Motor neuron (in vitro differentiated cells): ENCODE data around the gene GHITM. TPM values are rescaled to one million over a fixed set of nuclear protein-coding genes. Genes with fewer than 3 reads are reported as not detected.
"Not testable (repeated sequence)": the region's sequence is repeated elsewhere in the genome, so short reads cannot be mapped to it uniquely, and the experiment has no call there.

ENCODE experiments used
- ATAC-seq, 8 experiments: fragments of 200-7000 bp; cut with Tn5 transposase; replicated peaks in 6 of 8; 2 replicates each; pipeline ENCODE4 v1.8.0; 2021; ENCODE audit warnings: mild to moderate bottlenecking in 8 of 8, moderate library complexity in 8 of 8
- H3K27ac ChIP-seq, 2 donors: fragments of 250-450 bp; sonication (Bioruptor Pico); 2 replicates each; pipeline ENCODE4 v1.9.0; 2021; ENCODE audit warnings: antibody characterized with exemption in 2 of 2, mild to moderate bottlenecking in 2 of 2, moderate library complexity in 1 of 2
- H3K4me1 ChIP-seq, 2 donors: fragments of 250-450 bp; sonication (Bioruptor Pico); replicated peaks in 1 of 2; 2 replicates each; pipeline ENCODE4 v1.6.1; 2021; ENCODE audit warnings: antibody characterized with exemption in 2 of 2, mild to moderate bottlenecking in 2 of 2, moderate library complexity in 1 of 2
- H3K4me3 ChIP-seq, 5 donors: fragments of 250-450 bp; sonication (Bioruptor Pico); 2 replicates each; pipeline ENCODE4 v1.9.0; 2021; ENCODE audit warnings: antibody characterized with exemption in 5 of 5, mild to moderate bottlenecking in 5 of 5, moderate library complexity in 4 of 5
- WGBS, 10 experiments: fragments of 450-650 bp; shearing (Covaris generic); methylation state at CpG; one replicate each; pipeline ENCODE4 v1.0.0; 2022; 5-methylcytosine and 5-hydroxymethylcytosine counted together
- in situ Hi-C, 9 experiments: fragments of 400-800 bp; cut with MboI; loops; one replicate each; pipeline ENCODE4 v1.15.0; 2021; ENCODE audit warnings: low sequenced_read_pairs in 9 of 9, low pct_unique_long_range_greater_than_20kb in 2 of 9; ENCODE audit not compliant: unreplicated experiment in 9 of 9
- total RNA-seq, 8 experiments: library from RNA; unstranded; fragments of 300-600 nt; gene quantifications; 2 replicates each; pipeline versions ENCODE4 v1.2.3 to v1.2.4, GENCODE V29; 2022

The GHITM gene
- total RNA-seq, 8 experiments from 2014 or later: 132 to 306 (median 173) TPM

DNA sequence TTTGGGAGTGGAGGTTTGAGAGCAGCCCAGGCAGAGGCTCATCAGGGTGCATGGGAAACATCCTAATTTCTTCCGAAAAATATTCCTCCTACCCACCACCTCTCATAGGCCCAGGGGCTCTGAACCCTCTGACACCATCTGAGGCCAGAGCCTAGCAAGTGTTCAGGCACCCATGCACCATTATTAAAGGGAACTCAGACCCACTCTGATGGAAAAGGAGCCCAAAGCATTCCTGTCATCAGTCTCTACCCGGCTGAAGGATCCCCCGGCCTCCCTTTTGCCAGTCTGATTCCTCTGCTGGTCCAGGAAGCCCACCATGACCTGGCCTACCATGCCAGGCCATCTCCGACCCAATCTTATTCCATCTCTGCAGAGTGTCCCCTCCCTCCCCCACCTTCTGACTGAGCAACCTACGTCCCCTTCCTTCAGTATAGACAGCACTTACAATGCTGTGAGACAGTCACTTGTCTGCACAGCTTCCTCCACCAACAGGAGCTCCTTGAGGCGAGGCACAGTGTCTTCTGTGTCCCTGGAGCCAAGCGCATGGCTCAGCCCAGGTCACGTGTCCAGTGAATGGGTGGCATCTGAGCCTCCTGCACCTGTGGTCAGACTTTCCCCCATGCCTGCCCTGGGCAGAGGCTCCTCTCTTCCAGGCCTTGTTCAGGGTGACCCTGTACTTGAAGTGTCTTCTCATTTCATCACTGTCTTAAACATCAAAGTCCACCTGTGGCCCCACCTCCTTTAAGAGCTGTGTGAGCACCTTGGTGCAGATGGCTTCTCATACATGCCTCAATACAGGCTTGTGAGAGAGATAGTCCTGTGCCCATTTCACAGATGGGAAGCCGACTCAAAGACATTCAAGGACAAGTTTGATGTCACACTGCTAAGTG is 33.4 kb downstream of the GHITM start:
- peaks cover 14 to 15% of the 10 kb centered on the region in 2 donors for H3K4me1 ChIP-seq
- H3K27ac ChIP-seq: peak overlapping the region in 1 of 2 donors; percentile 48
- in situ Hi-C loops: no loop called here
- no peak overlapping the region for H3K4me3 ChIP-seq
- WGBS, 10 experiments: 33 to 100% (median 94%) methylated on average over 1 to 4 of the region's 9 CpGs; no CpG with 5 or more reads in 4 of the 10 experiments
- no peak for ATAC-seq

DNA sequence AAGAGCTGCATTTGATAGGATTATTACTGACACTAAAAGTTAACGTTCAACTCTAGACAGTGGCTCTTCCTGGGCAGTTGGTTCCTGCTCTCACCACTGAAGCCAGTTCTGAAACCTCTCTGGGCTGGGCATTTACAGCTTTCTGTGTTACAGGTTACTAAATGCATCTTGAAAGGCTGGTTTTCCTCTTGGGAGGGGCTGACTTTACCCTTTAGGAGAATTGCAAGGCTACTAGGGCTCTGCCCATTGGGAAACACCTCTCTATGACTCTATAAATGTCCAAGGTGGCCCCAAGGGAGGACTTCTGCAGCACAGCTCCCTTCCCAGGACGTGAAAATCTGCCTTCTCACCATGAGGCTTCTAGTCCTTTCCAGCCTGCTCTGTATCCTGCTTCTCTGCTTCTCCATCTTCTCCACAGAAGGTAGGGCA is 34.2 kb downstream of the GHITM start, which contains the start of gene GPR15LG:
TSS of gene GPR15LG (plus strand) at position 301 of the 429 bp plus-strand sequence. CDS start at position 352, 51 bp downstream.
- no peak within 1 kb of the TSS for H3K27ac ChIP-seq

DNA sequence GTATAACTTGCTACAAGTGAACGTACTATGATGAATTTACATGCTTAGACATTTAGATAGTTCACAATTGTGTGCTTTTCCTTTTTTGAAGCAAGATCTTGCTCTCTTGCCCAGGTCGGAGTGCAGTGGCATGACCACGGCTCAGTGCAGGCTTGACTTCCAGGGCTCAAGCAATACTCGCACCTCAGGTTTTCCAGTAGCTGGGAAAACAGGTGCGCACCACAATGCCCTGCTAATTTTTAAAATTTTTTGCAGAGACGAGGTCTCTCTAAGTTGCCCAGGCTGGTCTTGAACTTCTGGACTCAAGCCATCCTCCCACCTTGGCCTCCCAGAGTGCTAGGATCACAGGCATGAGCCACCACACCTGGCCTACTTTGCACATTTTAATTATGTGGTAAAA is 36.1 kb downstream of the GHITM start:
- H3K27ac ChIP-seq: no peak overlapping the region
- in situ Hi-C loops: no loop called here
- peaks cover 19 to 21% of the 10 kb centered on the region in 2 donors for H3K4me1 ChIP-seq
- no peak overlapping the region for H3K4me3 ChIP-seq
- WGBS, 10 experiments: 62 to 100% (median 89%) methylated on average over 1 to 6 of the region's 6 CpGs
- ATAC-seq: no peak

More for the DNA sequence above, 34.2 kb downstream of the GHITM start, which contains the start of gene GPR15LG:
- H3K4me1 ChIP-seq: peaks cover 14 to 15% of the 10 kb centered on the region in 2 donors
- peak in 2 of 8 experiments; percentile 51 to 87 for ATAC-seq
- in situ Hi-C loops: no loop called here
- no peak within 1 kb of the TSS for H3K4me3 ChIP-seq
- 0 to 100% (median 80%) methylated on average over 1 to 2 of the region's 2 CpGs; no CpG with 5 or more reads in 1 of the 10 experiments for WGBS, 10 experiments

DNA sequence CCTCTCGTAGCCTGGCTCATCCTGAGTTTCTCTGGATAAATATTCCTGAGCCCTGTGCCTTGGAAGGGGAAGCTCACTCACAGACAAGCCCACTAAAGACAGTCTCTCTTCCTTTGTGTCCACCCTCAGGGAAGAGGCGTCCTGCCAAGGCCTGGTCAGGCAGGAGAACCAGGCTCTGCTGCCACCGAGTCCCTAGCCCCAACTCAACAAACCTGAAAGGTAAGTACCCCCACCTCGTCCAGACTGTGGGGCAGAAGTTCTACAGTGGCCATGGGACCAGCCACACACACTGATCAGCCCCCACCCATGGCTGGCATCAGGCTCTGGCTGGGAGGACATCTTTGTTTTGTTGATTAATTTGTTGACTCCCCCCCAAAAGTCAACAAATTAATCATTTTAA is 37.0 kb downstream of the GHITM start:
- in situ Hi-C loops: no loop called here
- Histone ChIP-seq H3K4me1 (peaks cover 18 to 19% of the 10 kb centered on the region in 2 donors), H3K4me3 (no peak overlapping the region), H3K27ac (no peak overlapping the region)
- ATAC-seq: no peak
- 20 to 92% (median 72%) methylated on average over 1 to 3 of the region's 4 CpGs; no CpG with 5 or more reads in 5 of the 10 experiments for WGBS, 10 experiments

DNA sequence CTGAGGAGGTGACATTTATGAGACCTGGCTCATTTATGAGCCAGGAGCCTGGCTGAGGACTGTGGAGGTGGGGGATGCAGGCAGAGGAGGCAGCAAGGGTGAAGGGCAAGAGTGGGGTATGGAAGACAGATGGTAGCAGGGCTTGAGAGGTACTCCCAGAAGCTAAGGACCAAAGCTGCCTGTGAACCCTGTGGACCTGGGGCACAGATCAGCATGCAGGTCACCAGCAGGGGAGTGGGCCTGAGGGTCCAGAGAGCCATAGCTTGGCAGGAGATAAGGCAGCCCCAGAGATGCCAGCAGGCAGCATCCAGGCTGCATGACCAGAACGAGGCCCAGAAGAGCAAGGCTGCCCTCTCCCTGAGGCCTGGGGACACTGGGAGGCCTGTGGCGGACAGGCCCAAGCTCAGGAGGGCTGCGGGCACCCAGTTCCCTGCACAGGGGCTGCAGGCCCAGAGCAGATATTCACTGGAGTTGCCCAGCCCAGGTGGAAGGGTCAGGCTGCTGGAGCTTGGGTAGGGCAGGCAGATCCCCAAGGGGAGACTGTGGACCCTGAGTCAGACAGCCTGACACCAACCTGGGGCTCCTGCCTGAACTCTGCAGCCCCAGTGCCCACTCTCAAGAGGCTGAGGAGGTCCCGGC is 37.6 kb downstream of the GHITM start:
- H3K27ac ChIP-seq: no peak overlapping the region
- ATAC-seq: no peak
- no peak overlapping the region for H3K4me3 ChIP-seq
- 60 to 100% methylated on average over 1 to 2 of the region's 4 CpGs; no CpG with 5 or more reads in 8 of the 10 experiments for WGBS, 10 experiments
- peaks cover 14 to 17% of the 10 kb centered on the region in 2 donors for H3K4me1 ChIP-seq
- in situ Hi-C loops: no loop called here

DNA sequence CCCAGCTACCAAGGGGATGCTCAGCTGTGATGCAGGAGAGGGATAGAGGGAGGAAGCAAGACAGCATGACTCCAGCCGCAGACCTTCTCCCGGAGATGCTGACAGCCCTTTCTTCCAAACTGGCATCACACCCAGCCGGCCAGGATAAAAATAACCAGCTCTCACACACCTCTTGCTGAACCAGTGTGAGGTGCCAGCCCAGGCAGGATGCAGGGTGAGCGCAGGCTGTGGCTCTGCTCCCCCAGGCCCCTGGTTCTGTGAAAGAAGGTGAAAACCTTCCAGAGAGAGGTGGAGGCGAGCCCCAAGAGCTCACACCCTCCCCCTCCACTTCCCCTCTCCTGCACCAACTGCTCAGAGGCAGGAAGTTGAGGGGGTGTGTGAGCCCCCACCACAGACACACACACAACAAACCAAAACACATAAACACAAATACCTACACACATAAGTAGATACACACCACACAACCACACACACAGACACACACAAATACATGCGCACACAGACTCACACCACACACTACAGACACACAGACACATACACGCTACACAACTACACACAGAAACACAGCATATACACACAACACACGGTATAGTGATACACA is 38.3 kb downstream of the GHITM start:
- no peak overlapping the region for H3K4me3 ChIP-seq
- ATAC-seq: no peak
- no peak overlapping the region for H3K27ac ChIP-seq
- H3K4me1 ChIP-seq: peaks cover 9 to 11% of the 10 kb centered on the region in 2 donors
- WGBS, 10 experiments: 74 to 100% (median 95%) methylated on average over 1 to 5 of the region's 8 CpGs; no CpG with 5 or more reads in 4 of the 10 experiments
- in situ Hi-C loops: no loop called here

DNA sequence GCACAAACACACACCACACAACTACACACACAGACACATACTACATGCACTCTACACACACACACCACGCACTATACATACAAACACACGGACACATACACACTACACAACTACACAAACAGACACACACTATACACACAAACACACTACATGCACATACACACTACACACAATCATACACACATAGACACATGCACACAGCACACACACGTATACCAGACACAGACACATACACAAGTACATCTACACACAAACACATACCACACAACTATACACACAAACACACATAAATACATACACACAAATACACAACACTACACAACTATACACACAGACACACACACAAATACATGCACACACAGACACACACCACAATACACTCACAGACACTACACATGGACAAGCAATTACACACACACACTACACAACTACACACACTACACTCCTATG is 38.9 kb downstream of the GHITM start:
- H3K4me3 ChIP-seq: no peak overlapping the region
- 63 to 100% (median 90%) methylated on average over 2 to 3 of the region's 3 CpGs; no CpG with 5 or more reads in 7 of the 10 experiments for WGBS, 10 experiments
- in situ Hi-C loops: no loop called here
- no peak for ATAC-seq
- peaks cover 9 to 11% of the 10 kb centered on the region in 2 donors for H3K4me1 ChIP-seq
- H3K27ac ChIP-seq: no peak overlapping the region

DNA sequence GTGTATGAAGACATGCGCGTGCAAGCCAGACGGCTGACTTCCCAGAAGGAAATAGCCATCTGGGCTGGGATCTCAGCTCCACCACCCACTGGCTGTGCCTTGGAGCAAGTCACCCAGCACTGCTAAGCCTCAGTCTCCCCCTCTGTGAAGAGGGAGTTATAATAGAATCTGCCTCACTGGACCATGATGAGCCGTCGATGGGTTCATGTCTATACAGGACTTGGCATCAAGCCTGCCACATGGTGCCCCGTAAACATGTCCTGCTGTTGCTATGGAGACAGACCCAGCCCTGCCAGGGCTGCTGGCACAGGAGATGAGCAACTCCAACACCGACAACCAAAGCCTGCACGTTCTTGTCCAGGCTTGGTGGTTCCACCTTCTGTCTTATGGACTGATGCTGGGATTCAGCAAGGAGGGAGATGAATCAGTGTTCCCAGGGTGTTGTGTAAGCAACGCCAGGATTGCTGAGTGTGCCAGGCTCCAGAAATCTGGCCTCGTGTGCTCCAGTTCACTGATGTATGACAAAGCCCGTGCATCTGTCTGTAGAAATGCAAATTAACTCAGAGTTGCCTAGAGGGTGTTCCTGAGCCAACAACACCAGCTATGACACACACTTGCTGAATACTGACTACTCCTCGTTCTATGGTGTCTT is 39.9 kb downstream of the GHITM start:
- in situ Hi-C loops: no loop called here
- ATAC-seq: peak; percentile 97 to 99 (median 98)
- no peak overlapping the region for H3K4me3 ChIP-seq

DNA sequence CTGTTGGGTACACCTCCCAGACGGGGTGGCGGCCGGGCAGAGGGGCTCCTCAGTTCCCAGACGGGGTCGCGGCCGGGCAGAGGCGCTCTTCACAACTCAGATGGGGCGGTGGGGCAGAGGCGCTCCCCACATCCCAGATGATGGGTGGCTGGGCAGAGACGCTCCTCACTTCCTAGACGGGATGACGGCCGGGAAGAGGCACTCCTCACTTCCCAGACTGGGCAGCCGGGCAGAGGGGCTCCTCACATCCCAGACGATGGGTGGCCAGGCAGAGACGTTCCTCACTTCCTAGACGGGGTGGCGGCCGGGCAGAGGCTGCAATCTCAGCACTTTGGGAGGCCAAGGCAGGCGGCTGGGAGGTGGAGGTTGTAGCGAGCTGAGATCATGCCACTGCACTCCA is 41.1 kb downstream of the GHITM start:
- peaks cover 9 to 11% of the 10 kb centered on the region in 2 donors for H3K4me1 ChIP-seq
- H3K27ac ChIP-seq, in situ Hi-C loops, ATAC-seq, H3K4me3 ChIP-seq: not testable (repeated sequence)
- no CpG with 5 or more reads among the region's 22 CpGs for WGBS, 10 experiments

More for the DNA sequence above, 39.9 kb downstream of the GHITM start:
- Histone ChIP-seq H3K27ac (peak overlapping the region; percentile 8 to 60), H3K4me1 (peaks cover 9 to 11% of the 10 kb centered on the region in 2 donors)
- 0 to 40% (median 10%) methylated on average over 1 to 7 of the region's 12 CpGs; no CpG with 5 or more reads in 4 of the 10 experiments for WGBS, 10 experiments

DNA sequence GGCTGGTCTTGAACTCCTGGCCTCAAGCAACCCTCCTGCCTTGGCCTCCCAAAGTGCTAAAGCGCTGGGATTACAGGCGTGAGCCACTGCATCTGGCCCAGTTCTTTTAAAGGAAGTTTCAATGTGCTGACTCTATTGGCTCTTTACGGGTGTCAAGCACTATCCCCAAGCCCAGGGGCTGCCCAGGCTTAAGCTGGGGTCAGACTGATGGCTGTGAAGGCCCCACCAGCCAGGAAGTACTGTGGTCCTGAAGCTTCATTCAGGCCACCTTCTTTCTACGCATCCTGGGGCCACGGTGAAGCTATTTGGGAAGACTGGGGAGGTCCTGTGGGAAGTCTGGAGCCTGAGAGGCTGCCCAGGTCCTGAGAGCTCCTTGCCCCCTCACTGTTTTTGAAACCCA is 42.3 kb downstream of the GHITM start:
- 80 to 92% (median 88%) methylated on average over 2 to 3 of the region's 5 CpGs; no CpG with 5 or more reads in 6 of the 10 experiments for WGBS, 10 experiments
- no peak for ATAC-seq
- Histone ChIP-seq H3K27ac (no peak overlapping the region), H3K4me3 (no peak overlapping the region), H3K4me1 (peaks cover 9 to 11% of the 10 kb centered on the region in 2 donors)
- in situ Hi-C loops: no loop called here

DNA sequence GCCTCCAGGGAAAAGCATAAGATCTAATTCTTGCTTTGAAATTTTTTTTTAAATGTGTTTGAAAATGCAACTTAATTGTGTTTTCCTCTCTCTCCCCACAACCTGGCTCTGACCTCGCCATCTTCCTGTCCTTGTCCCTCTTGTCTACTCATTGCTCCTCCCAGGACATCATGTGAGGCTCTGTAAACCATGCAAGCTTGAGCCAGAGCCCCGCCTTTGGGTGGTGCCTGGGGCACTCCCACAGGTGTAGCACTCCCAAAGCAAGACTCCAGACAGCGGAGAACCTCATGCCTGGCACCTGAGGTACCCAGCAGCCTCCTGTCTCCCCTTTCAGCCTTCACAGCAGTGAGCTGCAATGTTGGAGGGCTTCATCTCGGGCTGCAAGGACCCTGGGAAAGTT is 45.2 kb downstream of the GHITM start:
- 0 to 81% (median 65%) methylated on average over 1 to 4 of the region's 4 CpGs; no CpG with 5 or more reads in 4 of the 10 experiments for WGBS, 10 experiments
- in situ Hi-C loops: no loop called here
- ATAC-seq: no peak

DNA sequence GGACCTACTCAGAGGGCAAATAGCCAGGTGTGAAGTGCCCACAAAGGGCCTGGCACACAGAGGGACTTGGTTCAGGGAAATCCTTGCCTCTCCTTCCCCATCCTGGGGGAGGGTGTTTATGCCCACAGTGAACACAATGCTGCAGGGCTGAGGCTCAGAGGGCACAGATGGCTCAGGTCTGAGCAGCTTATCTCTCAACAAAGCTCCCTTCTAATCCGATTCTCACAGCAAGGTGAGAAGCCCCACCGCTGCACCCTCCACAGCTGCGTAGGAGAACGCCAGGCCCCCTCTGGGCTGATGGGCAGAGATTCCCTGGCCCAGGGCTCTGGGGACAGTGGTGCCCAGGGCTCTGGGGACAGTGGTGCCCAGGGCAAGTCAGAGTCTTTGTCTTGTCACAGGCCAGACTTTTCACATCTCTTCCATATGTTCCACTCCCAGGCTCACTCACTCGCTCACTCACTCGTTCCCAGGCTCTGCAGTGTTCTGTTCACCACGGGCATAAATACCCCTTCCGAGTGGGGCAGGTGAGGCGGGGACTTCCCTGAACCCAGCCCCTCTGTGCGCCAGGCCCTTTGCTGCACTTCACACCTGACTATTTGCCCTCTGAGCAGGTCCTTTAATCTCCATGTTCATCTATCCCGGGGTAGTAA is 46.3 kb downstream of the GHITM start:
- no peak overlapping the region for H3K27ac ChIP-seq
- in situ Hi-C loops: no loop called here
- WGBS, 10 experiments: 50 to 100% (median 62%) methylated on average over 1 to 11 of the region's 11 CpGs; no CpG with 5 or more reads in 4 of the 10 experiments
- H3K4me1 ChIP-seq: no peaks in the 10 kb centered on the region
- H3K4me3 ChIP-seq: no peak overlapping the region
- ATAC-seq: no peak

More for the DNA sequence above, 45.2 kb downstream of the GHITM start:
- Histone ChIP-seq H3K4me1 (peaks cover 3 to 5% of the 10 kb centered on the region in 2 donors), H3K27ac (no peak overlapping the region), H3K4me3 (no peak overlapping the region)
